HG02973 (cell line): Measurements from ENCODE around the gene HOXD12.

ENCODE experiments used
- ATAC-seq: cut with Tn5 transposase; IDR thresholded peaks from one replicate; pipeline ENCODE4 v1.9.1; 2021; ENCODE audit warnings: moderate library complexity; ENCODE audit not compliant: unreplicated experiment

Gene HOXD12

DNA sequence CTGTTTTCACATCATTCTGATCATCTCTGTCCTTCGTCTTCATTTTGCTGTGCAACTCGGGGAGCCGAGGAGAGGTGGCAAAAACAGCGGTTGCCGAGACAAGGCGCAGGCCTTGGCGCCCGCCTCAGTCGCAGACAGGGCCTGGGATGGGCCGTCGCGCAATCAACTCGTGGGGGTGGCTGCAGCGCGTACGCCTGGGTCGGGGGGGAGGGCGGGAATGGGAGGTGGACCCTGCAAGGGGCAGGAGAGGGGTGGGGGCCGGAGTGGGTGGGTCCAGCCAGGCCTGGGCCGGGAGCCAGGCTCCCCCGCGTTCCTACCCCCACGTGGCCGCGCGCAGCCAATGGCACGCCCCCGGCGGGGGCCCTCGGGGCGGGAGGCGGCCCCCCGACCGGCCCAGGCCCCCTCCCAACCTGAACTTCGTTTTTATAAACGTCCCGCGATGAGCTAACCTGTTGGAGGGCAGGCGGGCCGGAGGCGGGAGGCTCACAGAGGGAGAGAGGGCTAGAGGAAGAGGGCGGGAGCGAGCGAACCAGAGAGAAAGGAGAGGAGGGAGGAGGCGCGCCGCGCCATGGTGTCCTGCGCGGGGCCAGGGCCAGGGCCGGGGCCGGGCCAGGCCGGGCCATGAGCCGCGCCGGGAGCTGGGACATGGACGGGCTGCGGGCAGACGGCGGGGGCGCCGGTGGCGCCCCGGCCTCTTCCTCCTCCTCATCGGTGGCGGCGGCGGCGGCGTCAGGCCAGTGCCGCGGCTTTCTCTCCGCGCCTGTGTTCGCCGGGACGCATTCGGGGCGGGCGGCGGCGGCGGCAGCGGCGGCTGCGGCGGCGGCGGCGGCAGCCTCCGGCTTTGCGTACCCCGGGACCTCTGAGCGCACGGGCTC lies 7.1 kb upstream of the HOXD12 start, which contains the start of gene HOXD13:
TSS of gene HOXD13 (plus strand) at position 452 of the 875 bp plus-strand sequence. CDS start at position 622, 170 bp downstream.
- ATAC-seq, result no peak

DNA sequence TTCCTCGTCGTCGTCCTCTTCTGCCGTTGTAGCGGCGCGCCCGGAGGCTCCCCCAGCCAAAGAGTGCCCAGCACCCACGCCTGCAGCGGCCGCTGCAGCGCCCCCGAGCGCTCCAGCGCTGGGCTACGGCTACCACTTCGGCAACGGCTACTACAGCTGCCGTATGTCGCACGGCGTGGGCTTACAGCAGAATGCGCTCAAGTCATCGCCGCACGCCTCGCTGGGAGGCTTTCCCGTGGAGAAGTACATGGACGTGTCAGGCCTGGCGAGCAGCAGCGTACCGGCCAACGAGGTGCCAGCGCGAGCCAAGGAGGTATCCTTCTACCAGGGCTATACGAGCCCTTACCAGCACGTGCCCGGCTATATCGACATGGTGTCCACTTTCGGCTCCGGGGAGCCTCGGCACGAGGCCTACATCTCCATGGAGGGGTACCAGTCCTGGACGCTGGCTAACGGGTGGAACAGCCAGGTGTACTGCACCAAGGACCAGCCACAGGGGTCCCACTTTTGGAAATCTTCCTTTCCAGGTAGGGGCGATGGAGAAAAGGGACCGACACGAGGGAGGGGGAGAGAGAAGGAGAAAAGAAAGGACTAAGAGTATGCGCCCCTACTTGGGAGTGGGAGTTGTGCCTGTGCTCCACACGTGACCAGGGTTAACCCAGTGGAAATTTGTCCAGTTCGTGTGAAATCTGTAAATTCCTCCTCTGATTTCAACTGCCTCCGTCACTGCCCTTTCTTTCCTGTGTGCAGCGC lies 6.3 kb upstream of the HOXD12 start:
- no peak for ATAC-seq

DNA sequence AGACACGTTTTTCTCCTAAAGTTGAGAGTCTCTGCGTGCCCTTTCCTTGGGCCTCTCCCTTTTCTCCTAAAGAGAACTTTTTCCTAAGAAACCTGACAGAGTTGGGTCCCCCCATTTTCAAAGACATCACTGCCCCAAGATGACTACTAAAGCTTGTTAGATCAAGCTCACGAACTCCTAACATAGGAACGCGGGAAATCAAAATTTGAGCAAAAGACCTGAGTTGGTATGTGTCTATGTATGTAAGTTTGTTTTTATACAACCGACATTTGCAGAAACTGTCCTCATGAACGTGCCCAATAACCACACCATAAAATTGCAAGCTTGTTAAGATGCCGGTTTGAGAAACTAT lies 5.7 kb upstream of the HOXD12 start:
- no peak for ATAC-seq

DNA sequence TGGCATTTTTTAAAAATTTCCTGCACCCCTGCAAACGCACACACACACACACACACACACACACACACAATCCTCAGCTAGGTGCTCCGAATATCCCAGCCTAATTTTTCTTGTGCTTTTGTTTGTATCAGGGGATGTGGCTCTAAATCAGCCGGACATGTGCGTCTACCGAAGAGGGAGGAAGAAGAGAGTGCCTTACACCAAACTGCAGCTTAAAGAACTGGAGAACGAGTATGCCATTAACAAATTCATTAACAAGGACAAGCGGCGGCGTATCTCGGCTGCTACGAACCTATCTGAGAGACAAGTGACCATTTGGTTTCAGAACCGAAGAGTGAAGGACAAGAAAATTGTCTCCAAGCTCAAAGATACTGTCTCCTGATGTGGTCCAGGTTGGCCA lies 5.2 kb upstream of the HOXD12 start:
- ATAC-seq, result no peak

DNA sequence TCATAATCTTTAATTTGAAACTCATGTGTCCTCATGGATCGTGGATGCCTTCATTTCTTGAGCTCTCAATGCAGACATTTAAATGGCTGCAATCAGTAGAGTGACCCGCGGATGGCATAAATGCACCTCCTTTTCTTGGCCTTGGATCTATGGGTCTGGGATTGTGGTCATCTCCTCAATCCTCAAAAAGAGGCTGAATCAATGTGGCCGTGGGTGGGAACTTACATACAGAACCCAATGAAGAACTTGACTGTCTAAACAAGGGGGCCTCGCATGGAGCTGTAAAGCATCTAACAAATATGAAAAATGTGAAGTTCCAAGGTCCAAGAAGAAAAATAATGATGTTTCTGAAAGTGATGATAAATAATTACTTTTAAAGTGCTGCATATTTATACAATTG lies 4.2 kb upstream of the HOXD12 start:
- ATAC-seq, result no peak

DNA sequence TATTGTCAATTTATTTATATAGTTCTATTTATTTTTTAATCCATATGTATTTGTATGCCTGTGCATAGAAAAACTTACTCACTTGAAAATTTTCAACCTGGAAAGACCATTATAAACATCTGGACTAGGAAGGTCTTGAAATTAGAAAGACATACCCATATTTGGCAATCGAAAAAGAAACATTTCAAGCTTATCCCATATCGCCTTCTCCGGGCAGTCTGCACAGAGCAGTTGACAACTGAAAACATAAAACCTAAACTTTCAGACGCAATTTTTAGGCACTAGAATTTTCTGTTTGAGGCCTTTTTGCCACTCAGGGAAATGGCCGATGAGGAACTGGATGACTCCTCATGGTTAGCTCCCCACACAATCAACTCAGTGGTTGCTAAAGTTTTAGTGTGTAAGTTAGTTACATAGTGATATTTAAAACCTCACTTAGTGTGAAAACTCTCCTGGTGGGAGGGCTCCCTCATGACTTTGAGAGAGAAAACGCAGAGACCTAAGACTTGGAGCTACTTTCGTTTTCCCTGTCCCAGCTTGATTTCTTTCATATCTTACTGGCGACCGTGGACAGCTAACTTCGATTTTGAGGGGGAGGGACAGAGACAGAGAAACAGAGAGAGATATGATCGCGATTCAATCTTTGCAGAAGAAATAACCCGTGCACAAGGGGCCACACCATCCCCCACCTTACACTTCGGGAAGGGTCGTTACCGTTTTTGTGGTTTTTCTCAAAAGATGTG lies 3.2 kb upstream of the HOXD12 start:
- ATAC-seq, result no peak

DNA sequence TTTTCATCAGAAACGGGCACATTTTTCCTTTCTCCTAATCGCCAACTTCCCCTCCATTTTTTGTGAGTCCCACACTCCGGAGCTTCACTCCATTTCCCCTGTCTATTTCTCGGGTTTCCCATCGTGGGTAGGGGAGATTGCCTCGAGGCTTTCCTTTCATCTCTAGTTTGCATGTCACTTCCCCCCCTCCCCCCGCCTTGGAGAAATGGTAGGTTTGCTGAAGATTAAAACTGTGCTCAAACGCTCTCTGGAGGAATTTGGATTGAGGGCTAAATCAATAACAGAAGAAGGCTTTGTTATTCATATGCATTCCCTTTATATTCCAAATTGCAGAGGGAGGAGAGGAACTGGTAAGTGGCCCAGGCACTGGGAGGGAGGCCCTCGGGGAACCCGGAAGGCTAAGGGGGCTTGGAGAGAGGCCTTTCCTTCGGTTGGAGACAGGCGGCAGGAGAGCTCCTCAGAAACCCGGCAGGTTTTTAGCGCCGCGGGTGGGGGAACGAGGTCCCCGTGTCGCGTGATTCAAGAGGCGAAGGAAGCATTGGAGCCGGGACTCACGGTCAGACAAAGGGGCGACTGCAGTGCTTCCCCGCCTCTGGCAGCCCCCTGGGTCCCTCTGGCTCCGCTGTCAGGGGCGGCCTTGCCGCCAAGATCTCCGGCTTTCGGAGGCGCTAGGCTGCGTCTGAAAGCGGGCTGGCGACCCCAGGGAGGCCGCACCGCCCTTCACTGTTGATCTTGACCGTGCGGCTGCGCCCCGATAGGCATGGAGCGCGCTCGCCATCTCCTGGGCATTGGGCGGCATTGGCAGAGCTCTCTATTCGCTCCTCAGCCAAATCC lies 2.4 kb upstream of the HOXD12 start:
- peak; percentile 79 for ATAC-seq

DNA sequence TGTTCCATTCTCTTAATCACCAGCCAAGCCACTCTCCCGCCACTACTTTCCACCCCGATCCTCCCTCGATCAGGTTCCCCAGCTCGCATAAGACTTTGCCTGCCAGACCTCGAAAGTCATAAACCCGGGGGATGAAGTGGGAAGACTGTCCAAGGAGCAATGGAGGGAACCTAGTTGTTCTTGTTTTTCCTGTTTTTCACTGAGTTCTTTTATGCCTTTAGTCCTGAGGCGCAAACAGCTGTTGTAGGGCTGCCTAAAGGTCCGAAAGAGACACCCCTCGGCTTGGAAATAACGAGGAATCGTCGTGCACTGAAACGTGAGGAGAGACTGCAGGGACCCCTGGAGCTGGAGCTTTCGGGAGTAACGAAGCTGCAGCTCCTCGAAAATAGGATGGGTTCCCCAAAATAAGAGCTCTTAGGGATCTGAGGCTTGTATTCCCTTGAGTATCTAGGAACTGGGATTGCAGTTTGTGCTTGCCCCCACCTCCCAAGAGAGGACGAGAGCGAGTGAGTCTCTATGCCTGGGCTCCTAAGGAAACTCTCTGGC lies 1.7 kb upstream of the HOXD12 start:
- no peak for ATAC-seq

DNA sequence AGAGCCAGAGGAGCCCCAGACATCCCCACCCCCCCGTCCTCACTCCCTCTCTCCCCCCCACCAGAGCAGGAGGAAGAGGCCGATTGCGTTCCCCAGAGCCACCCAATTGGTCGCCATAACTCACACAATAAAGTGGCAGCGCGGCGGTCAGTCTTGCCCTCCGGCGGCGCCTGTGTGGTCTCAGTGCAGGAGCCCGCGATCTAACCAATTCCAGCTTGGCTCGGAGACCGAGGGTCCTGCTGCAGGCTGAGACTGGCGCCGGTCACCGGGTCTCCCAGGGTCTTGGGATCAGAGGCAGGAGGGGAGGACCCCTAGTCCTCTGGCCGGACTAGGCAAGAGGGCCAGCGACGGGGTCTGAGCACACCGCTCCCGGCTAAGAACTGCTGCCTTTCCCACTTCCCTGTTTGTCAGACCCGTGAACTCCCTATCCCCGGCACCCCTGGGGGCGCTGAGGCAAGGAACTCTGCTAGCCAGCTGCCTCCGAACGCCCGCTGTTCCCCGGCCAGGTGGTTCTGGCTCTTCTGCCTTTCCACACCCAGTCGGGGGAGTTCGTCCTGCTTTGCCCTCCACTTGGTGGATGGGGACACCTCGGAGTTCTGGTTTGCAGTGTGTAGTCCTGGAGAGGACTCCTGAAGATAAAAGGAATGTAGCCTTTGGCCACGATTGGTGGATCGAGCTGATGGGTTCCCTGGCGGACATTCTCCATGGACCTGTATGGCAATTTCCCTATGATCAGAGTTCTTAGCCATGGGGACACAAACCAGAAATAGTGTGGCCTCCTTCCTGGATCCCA lies 1.0 kb upstream of the HOXD12 start:
- no peak for ATAC-seq

DNA sequence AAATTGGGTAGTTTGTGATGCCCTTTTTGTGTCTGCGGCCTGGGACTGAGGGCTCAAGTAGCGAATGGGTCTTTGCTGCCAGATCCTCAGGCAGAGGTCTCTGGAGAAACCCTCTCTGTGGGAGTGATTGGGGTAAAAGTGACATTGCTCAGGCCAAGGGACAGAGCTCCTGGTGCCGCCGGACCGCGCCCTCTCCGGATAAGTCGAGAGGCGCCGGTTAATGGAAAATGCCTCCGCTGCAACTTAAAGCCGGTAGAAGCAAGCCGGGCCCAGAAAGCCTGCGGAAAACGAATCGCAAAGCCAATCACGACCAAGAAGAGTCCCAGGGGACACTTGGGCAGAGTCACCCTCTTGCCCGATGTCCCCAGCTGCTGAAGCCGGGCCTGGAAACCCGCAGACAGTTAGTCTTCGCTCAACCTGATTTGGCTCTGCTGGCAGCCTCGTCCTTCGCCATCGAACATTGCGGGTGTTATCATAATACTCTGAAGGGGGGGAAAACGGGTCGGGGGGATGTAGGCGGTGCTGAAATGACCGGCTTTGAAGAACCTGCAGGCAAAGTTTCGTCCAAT lies 352 bp upstream of the HOXD12 start:
- no peak for ATAC-seq

DNA sequence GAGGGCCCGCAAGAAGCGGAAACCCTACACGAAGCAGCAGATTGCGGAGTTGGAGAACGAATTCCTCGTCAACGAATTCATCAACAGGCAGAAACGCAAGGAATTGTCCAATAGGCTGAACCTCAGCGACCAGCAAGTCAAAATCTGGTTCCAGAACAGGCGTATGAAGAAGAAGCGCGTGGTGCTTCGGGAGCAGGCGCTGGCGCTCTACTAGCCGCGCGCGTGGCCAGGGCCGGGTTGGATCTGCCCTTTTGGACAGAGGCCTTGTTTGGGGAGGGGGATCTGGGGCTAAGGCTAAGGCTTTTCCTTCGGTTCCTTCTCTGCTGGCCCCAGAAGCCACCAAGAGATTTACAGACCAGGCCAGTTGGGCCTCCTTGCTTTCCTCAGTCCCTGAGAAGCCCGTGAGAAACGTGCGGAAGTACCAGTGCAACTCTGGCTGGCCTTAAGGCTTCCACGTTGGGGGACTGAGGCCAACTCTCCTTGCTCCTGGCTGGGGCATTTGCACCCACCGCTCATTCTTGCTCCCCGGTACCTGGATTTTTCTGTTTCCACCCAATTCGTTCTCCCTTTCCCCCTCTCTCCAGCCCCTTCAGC lies 1.0 kb downstream of the HOXD12 start:
- no peak for ATAC-seq

DNA sequence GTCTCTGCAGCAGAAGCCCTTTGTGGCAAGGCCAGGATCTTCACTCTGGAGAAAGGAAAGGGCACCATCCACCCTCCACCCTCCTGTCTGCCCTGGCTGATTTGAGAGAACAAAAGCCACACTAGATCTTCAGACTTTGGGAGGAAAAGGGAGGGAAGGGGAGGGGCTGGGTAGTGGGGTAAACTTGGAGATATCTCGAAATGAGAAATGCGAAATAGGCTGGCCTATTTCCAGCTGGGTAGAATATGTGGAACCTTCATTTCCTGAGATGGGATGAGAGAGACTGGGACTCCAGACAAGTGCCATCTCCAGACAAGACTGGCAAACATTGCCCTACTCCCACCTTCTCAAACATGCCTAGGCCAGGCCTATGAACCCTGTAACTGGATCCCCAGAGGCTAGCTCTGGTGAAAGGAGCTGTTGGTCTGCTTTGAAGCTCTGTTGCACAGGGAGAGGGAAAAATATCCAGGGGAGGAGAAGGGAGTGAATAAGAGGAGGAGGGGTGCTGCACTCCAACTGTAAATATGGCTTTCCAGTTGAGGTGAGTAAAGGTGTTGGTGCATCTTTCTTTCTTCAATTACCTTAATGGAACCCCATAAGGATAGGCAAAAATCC lies 1.7 kb downstream of the HOXD12 start:
- no peak for ATAC-seq

DNA sequence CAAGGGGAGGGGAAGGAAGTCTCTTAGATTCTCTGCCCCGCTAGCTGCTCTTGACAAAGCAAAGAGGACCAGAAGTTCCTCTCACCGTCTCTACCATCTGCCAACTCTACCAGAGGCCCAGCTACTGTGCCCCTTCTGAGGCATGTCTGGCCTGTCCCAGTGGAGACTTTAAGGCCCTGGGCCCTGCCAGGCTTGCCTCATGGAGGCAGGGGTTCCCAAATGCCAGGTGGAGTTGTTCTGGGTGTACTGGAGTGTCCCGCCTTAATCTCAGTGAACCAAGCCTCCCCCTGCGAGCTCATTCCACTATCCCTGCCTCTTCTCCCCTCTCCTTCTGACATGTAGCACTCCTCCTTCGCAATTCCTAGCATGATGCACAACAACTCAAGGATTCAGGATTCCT lies 2.2 kb downstream of the HOXD12 start:
- no peak for ATAC-seq

DNA sequence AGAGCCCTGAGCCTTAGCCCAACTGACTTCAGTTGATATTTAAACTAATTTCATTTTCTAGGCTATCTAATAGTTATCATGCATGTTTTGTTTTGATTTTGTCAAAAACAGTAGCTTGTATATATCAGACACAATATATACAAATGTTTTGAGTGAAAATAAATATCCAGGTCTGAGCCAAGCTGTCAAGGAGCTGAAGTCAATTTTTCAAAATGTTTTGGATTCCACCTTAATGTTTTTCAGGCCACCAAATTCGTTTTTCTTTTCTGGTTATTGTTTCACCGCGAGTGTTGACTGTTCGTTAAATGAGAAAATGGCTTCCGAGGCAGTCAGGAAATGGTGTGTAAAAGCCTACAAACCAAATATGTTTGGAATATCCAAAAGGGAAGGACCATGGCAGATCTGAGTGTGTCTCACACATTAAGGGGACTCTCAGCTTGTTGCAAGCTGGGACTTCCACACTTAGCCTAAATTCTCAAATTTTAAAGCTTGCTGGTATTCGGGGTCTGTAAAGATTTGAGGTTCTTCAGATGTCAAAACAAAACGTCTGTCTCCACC lies 2.8 kb downstream of the HOXD12 start:
- no peak for ATAC-seq

DNA sequence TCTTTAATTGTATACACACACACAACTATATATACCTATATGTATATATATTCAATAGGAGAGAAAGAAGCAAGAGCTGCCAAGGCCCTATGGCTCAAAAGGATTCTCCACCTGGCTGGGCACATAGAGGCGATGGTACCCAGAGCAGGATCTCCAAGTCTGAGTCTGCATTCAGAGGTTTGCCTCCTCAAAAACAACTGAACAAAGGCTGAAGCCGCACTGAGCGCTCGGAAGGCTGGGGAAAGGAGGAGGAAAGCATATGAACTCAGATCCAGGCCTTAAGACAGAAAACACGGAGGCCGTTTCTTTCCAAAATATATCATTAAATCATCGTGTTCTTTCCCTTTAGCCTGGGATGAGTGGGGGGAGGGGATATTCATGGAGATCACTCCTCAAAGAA lies 3.6 kb downstream of the HOXD12 start:
- no peak for ATAC-seq

DNA sequence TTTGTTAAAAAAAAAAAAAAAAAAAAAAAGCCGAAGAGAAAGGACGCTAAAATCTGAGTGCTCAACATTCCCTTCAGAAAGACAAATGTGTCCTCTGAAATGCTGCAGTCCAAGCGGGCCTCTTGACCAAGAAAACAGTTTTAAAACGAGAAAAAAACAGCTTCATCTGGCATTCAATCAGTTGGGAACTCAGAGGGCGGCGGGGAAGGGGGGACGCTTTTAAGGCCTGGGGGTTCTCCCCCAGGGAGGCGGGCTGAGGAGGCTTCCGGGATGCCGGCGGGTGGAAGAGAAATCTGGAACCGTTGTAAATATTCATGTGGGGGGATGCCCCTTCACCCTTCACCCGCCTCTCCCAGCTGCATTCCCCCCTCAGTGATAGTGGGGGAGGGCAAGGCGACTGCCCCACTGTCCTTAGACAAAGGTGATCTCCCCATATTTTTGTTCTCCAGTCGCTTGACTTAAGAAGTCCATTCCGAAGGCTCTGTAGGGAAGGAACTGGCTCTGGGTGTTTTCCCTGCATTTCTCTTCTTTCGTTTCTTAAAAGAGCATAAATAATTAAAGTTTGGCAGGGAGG lies 4.2 kb downstream of the HOXD12 start:
- no peak for ATAC-seq

DNA sequence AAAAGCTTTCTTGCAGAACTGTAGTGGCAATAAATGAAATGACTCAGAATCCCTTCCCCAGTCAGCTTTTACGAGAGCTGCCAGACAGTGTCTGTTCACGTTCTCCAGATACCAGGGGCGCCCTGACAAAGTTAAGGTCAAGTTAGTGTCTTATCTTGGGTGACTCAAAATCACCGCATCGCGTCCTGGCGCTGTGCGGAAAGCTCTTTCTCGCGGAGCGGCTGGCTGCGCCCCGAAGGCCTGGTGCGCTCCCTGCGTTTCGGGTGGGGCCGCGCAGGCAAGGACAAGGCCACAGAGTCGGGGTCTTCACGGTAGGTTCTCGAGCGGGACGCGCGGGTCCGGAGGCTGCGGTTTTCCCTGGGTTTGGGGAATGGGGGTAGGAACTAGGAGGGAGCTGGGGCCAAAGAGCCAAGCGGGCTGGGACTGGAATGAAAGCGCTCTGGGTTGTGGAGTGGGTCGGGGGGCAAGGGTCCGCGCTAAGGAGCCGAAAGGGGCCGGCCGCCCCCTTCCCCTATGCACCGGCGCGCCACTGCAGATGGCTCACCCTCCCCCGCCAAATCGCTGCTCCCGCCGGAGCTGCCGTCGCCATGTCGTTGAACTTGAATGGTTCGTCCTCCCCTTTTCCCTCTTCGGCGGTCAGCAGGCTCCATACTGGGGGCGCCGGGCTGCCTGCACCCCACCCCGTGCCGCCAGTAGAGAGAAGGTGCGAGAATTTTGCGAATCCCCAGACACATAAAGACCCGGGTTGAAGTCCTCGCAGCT lies 4.9 kb downstream of the HOXD12 start:
- ATAC-seq, result no peak
